NCI-H2196 treated with DMSO at 0.1 percent for 48 hours (cell line): ENCODE data around the gene KLHDC4.

Source experiments
- DNase-seq: peaks from one replicate; lab custom pipeline; 2025; ENCODE audit not compliant: unreplicated experiment; lab: John Stamatoyannopoulos, UW

KLHDC4 gene

GRCh38 chr16:87701505-87701921 is 64.3 kb downstream of the KLHDC4 start:
- no peak for DNase-seq

DNA sequence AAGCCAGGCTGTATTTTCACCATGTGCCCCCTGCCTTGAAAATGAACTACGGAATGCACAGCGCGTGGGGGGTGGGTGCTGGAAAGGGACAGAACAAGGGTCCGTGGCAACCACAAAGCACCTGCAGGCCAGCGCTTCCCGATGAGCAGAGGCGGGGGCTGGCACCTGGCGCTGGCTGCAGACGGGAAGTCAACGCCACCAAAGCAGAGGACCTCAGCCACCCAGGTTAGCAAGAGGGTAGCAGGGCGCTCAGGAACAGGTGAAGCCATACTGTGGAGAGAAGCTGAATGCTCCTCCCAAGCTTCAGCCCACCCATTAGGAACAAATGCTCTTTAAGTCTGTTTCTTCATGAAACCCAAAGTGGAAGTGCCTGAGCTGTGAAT is 64.7 kb downstream of the KLHDC4 start:
- no peak for DNase-seq

- DNase-seq, result no peak
Observed at GRCh38 chr16:87700406-87701077, 65.2 kb downstream of the KLHDC4 start.

- no peak for DNase-seq
Observed at GRCh38 chr16:87698676-87699199, 67.0 kb downstream of the KLHDC4 start.

DNA sequence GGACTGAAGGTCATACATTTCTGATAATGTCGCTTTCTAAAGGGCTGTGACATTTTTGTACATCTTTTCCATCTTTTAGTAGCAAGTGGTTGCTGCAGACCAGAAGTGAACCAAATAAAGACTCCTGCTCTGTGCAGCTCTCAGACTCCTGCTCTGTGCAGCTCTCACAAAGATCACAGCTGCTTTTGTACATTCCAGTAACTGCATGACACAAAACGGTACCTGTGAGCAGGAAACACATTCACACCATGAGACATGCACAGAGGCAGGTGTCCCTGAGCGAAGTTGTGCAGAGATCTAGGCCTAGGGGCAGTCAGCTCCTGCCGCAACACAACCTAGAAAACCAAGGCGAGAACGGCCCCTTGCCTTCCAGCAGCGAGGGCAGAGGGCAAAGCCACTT is 67.5 kb downstream of the KLHDC4 start:
- DNase-seq, result no peak

DNA sequence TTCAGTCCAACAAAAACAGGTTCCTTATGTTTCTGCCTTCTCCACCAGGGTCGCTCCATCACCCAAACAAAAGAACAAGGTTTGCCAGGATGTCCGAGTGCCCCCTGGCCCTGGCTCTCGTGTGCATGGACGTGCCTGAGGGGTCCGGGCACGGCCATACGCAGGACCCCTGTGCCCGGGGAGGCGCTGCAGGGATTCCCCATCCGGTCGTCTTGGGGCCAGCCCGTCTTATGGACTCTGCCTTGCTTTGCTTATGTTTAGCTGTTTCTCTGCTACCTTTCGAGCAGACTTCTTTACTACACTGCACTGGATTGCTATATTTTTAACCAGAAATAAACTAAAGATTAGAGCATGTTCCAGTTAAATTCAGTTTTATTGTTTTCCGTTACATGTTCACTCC is 68.0 kb downstream of the KLHDC4 start:
- no peak for DNase-seq

DNA sequence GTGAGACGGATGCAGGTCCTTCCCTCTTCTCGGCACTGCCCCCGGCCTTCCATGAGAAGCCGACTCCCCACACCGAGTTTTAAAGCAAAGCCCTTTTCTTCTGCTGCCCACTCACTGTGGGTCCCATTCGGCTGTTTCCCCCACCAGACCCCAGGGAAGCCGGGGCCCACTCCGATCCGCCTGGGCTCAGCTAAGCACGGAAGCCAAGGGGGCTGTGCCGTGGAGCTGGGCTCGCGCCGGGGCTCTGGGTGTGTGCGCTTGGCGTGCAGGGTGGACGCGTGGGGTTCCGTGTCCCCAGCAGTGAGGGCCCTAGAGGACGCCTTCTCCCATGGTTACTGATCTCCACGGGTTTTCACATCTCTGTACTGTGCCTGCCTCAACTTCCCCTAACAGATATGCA is 68.5 kb downstream of the KLHDC4 start:
- no peak for DNase-seq

DNA sequence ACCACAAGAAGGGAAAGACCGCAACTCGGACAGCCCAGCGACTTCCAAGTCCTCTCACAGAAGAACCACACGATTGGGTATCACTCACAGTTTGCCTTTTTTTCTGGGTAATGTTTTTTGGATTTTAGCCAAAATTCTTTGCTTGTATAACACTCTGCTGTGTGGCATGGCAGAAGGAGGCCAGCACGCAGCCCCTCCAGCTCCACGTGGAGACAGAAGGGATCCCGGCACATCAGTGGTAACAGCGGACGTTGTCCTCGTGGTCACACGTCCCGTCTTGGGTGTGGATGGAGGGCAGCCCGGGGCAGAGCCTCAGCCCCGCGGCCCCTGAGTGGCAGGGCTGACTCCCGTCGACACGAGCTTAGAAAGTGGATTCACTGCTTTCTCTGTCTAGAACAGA is 69.1 kb downstream of the KLHDC4 start:
- no peak for DNase-seq

GRCh38 chr16:87695534-87695933 is 70.3 kb downstream of the KLHDC4 start:
- DNase-seq, result no peak

DNA sequence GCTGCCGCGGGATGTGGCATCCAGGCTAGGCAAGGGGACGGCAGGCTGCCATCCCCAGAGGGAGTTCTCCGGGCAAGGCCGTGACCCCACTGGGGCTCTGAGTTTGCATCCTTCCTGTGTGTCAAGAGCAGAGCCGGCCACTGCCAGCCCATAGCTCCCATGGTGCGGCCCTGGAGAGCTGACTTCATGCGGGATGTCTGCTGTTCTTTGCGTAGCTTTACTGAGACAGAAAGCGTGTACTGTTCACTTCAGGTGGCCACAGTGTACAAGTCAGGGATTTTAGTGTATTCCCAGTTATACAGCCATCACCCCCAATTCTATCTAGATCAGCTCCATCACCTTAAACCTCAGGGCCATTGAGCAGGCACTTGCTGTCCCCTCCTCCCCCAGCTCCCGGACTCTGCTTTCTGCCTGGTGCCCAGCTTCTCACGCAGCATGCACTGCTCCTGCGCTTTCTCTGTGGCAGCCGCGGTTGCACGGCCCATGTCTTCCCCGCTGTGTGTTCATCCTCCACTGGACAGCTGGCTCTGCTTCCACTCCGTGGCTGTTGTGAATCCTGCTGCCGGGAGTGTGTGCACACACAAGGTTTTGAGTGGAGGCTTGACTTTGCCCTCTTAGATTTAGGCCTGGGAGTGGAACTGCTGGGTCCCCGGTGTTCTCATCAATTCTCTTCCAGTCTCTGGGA is 71.2 kb downstream of the KLHDC4 start:
- no peak for DNase-seq

DNA sequence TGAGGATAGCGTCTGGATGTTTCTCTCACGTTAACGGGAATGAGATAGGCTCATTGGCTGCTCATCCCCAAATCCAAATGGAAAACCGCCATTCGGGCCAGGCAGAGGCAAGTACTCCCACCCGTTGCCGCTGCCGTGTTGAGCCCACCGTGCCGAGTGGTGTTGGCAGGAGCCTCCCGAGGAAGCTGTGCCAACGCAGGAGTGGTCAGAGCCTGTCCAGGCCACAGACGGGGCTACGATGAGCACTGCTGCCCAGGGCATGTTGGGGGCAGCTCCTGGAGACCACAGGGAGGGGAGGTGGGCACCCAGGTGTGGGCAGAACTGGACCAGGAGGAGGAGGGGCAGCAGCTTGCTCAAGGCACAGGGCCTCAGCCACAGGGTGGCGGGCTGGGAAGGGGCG is 72.0 kb downstream of the KLHDC4 start:
- no peak for DNase-seq

DNA sequence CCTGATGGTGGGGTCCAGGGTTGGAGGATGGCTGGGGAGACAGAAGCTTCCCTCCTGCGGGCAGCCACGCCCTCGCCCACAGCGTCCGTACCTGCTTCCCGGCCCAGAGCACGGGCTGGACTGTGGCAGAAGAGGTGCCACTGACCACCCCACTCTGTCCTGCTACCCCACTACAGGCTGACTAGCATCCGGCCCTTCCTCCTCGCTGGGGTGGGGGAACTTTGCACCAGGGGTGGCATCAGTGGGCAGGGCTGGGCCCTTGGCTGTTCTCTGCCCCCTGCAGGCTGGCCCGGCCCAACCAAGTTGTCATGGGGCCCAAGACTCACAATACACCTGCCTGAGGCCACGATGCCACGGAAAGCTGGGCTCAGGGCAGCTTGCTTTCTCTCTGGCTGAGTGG is 73.0 kb downstream of the KLHDC4 start:
- no peak for DNase-seq

- DNase-seq, result no peak
Observed at GRCh38 chr16:87692176-87692575, 73.6 kb downstream of the KLHDC4 start.

DNA sequence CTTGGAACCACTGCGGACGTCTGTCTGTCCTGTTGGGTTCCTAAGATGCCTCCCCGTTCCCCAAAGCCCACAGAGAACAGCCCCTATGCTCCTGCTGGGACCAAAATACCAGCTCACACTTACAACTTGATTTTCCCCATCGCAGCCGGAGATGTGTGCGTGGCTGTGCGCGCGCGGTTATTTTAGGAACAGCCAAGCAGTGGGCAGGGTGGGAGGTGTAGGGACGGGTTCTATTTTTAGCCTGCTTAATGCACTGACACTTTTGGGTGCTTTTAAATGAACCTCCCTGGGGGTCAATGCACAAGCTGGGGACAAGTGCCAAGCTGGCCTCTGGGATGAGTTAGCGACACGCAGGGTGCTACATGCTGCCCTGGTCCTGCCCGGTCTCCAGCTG is 74.1 kb downstream of the KLHDC4 start:
- DNase-seq, result no peak

- no peak for DNase-seq
Observed at GRCh38 chr16:87690911-87691685, 74.7 kb downstream of the KLHDC4 start.

DNA sequence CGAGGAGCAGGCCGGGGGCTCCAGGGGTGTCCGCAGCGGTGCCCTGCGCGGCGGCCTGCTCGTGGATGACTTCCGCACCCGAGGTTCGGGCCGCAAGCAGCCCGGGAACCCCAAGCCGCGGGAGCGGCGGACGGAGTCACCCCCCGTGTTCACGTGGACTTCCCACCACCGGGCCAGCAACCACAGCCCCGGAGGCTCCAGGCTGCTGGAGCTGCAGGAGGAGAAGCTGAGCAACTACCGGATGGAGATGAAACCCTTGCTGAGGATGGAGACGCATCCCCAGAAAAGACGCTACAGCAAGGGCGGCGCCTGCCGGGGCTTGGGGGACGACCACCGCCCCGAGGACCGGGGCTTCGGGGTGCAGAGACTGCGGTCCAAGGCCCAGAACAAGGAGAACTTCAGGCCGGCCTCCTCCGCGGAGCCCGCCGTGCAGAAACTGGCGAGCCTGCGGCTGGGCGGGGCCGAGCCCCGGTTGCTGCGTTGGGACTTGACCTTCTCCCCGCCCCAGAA is 75.8 kb downstream of the KLHDC4 start:
- DNase-seq, result no peak

GRCh38 chr16:87688876-87689815 is 76.6 kb downstream of the KLHDC4 start:
- no peak for DNase-seq

DNA sequence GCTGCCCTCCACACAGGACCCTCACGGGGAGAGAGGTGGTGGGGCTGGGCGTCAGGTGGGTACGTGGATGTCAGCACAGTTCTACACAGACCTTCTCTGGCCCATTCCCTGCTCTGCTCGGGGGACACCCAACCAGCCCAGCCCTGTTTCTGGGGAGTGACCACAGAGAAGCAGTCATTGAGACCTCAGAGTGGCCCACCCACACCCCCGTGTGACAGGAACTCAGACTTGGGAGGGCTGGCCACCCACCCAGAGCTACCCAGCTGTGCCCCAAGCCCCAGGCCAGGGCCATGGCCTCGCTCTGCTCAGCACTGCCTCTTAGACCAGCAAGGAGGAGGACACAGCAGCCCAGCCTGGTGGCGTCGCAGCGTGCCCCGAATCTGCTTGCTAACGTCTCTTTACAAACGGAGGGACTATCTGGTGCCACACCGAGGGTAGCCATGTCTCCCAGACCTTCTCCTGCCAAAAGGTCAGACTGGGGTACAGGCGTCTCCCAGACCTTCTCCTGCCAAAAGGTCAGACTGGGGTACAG is 77.7 kb downstream of the KLHDC4 start:
- DNase-seq, result no peak

DNA sequence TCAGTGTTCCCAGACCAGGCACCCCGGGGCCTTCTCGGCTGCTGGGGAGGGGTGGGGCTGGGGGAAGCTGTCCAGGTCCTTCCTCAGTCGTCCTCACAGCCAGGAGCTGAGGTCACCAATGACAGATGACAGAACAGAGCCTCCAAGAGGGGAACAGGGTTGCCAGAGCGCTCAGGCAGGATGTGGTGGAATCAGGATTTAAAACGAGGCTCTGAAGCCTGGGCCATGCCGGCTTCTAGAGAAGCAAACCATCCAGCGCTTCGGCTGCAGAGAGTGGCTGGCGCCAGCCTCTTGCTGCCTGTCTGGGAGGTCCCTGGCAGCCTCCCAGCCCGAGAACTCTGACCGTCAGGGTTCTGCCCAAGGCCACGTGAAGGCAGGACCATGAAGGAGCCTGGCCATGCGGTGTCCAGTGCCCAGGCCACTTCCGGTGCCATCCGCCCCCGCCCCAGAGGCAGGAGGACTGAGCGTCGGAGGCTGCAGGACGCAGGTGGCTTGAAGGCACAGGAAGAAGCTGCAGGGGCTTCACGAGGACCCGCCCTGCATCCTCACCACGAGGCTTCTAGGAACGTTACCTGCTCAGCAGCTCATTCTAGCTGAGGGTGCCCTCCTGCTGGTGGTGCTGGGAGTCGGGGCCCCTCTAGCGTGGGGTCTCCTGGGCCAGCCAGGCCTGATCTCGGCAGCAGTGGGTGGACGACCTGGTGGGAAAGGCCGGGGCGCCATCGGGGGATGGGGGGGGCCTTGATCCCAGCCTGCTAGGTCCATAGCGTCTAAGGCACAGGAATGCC is 78.5 kb downstream of the KLHDC4 start:
- no peak for DNase-seq

- no peak for DNase-seq
Observed at GRCh38 chr16:87686697-87687096, 79.1 kb downstream of the KLHDC4 start.
